ENCODE data around the gene BOD1L1.

DNA sequence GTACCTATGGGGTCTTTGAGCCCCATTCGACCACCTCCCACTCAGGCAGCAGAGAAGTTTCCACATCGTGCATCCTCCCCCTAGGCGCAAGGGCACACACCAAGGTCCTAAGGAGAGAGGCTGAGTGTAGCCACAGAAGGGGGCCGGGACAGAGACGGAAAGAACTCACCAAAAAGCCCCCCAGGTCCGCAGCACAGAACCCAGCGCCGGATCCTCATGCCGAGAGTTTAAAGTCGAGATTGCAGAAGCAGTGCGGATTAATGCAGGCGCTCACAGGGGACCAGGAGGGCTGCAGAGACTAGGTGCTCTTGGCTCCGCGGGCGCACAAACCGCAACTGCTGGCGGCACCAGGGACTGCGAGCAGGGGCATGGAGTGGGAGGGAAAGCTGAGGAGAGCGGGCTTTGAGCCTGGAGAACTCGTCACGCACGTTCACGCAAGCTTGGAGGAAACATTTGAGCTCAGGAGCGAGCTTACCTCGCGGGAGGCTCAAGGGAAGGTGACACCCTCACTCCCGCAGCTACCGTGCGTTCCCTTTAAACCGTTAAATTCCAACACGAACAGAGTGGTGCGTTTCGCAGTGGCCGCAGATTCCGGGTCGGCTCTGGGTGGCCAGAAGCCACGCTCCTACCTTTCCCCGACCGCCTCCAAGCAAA lies 91.7 kb downstream of the BOD1L1 start:
- TF ChIP-seq, protein P1, sequence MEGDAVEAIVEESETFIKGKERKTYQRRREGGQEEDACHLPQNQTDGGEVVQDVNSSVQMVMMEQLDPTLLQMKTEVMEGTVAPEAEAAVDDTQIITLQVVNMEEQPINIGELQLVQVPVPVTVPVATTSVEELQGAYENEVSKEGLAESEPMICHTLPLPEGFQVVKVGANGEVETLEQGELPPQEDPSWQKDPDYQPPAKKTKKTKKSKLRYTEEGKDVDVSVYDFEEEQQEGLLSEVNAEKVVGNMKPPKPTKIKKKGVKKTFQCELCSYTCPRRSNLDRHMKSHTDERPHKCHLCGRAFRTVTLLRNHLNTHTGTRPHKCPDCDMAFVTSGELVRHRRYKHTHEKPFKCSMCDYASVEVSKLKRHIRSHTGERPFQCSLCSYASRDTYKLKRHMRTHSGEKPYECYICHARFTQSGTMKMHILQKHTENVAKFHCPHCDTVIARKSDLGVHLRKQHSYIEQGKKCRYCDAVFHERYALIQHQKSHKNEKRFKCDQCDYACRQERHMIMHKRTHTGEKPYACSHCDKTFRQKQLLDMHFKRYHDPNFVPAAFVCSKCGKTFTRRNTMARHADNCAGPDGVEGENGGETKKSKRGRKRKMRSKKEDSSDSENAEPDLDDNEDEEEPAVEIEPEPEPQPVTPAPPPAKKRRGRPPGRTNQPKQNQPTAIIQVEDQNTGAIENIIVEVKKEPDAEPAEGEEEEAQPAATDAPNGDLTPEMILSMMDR (IDR thresholded peaks at IDR 0.05) = no peak
- no peak for TF ChIP-seq POLR2AphosphoS5 (IDR thresholded peaks at IDR 0.05)
- TF ChIP-seq POLR2A (IDR thresholded peaks at IDR 0.05) = no peak

All from transverse colon (tissue), 4 donors.